ENCODE data around the gene ECHDC1. TPM values are rescaled to one million over a fixed set of nuclear protein-coding genes. Genes with fewer than 3 reads are reported as not detected.

Gene ECHDC1
- polyA plus RNA-seq, 3 donors from 2014 or later: 54.6 to 65.7 (median 62.9) TPM

DNA sequence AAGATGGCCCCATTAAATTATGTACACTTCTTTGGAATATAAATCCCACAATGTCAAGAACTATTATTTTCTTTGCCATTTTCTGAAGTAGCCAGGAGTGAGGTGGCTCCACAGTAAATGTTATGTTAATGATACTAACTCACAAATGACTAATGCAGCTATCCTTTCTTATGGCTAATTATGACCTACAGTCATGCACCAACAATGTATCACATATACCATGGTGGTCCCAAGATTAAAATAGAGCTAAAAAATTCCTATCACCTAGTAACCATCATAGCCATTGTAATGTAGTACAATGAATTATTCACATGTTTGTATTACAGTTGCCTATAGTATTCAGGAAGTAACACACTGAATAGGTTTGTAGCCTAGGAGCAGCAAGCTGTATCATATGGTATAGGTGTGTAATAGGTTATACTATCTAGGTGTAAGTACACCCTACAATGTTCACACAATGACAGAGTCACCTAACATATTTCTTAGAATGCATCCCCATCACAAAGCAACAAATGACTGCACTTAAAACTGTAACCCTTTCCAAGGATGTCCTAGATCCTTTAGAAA lies 15.3 kb downstream of the ECHDC1 start:
- DNase-seq: no peak
- Mint-ChIP-seq H3K36me3 (peaks cover 4 to 24% (median 17%) of the 10 kb centered on the region in 3 donors), H3K9me3 (no peaks in the 10 kb centered on the region), H3K4me1 (peaks cover under 1 to 4% of the 10 kb centered on the region in 2 donors), H3K4me3 (no peak overlapping the region), H3K27ac (no peak overlapping the region), H3K27me3 (ENCODE audit: low read depth in 3 of 3) (no peaks in the 10 kb centered on the region)

DNA sequence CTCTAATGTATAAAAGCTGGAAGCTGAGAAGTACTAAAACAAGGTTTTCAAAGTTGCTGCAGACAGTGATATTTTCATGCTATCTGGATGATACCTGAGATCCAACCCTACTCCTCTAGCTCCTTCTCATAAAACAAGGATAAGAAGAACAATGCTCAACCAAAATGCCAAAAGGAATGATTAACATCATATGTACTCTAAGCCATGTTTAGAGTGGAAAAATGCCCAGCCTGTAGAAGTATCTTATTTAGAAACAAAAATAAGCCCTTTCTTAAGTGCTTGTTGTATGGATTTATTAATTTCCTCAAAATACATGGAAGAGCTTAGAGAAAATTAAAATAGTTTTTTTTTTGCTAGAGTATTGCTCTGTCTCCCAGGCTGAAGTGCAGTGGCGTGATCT lies 23.7 kb downstream of the ECHDC1 start:
- Mint-ChIP-seq H3K36me3 (peaks cover 3 to 6% (median 4%) of the 10 kb centered on the region in 3 donors), H3K27ac (peak overlapping the region in 1 of 6 donors; percentile 20), H3K27me3 (ENCODE audit: low read depth in 3 of 3) (no peaks in the 10 kb centered on the region), H3K9me3 (no peaks in the 10 kb centered on the region), H3K4me3 (no peak overlapping the region), H3K4me1 (no peaks in the 10 kb centered on the region)
- DNase-seq: no peak

DNA sequence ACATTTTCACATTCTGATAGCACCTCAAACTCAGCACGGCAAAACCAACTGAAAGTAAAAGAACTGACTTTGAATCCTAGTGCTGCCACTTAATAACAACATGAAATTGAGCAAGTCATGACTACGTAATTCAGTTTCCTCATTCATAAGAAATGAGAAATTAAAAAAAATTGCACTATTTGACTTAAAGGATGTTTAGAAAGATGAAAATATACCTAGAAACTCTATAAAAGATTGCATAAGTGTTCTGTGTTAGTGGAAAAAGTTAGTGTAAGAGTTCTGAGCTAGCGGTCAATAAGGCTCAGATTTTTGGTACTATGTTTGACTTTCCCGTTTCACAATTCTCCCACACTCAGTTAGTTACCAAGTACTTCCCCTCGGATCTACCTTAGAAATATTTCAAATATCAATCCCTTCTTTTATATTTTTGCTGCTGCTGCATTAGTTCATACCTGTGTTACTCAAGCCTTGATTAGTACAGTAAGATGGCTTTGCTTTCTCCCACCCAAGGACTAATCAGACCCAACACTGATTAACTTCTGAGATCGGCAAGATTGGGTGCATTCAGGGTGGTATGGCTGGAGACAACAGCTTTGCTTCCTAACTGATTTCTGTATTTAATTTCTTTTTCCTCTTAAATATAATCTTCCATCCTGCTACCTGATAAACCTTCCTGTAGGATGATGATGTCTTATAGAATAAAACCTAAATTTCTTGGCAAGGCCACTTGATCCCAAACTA lies 25.9 kb downstream of the ECHDC1 start:
- no peak for DNase-seq
- Mint-ChIP-seq H3K36me3 (peaks cover under 1 to 5% (median 3%) of the 10 kb centered on the region in 3 donors), H3K4me1 (no peaks in the 10 kb centered on the region), H3K27me3 (ENCODE audit: low read depth in 3 of 3) (no peaks in the 10 kb centered on the region), H3K27ac (no peak overlapping the region), H3K4me3 (no peak overlapping the region), H3K9me3 (no peaks in the 10 kb centered on the region)

DNA sequence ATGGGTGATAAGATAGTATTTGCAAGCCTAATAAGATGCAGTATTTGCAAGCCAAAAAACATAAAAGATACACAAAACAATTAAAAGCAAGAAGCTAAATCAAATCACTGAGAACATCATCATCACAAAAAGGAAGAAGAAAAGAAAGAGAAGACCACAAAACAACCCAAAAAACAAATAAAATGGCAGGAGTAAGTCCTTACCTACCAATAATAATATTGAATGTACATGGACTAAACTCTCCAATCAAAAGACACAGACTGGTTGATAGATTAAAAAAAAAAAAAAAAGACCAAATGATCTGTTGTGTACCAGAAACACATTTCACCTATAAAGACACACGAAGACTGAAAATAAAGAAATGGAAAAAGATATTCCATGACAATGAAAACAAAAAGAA lies 37.7 kb downstream of the ECHDC1 start:
- H3K27me3 Mint-ChIP-seq (ENCODE audit: low read depth in 3 of 3): no peaks in the 10 kb centered on the region
- DNase-seq: no peak
- peaks cover 33 to 41% (median 36%) of the 10 kb centered on the region in 3 donors for H3K36me3 Mint-ChIP-seq
- no peaks in the 10 kb centered on the region for H3K9me3 Mint-ChIP-seq
- H3K4me1 Mint-ChIP-seq: peaks cover 38 to 73% of the 10 kb centered on the region in 2 donors
- no peak overlapping the region for H3K4me3 Mint-ChIP-seq
- H3K27ac Mint-ChIP-seq: peak overlapping the region in 2 of 6 donors; percentile 22 to 51

DNA sequence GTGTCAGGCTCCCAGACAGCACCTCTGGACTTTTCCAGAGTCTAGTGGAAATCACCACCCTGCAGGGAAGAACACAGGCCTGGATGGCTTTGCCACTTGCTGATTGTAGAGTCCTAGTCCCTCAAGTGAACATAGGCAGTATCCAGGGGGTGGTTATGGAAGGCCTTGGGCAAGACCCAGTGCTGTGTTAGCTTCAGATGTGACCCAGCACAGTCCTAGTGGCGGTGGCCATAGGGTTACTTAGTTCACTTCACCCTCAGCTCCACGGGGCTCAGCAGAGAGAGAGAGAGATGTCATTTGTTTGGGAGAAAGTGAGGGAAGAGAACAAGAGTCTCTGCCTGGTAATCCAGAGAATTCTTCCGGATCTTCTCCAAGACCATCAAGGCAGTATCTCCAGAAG lies 39.5 kb downstream of the ECHDC1 start:
- Mint-ChIP-seq H3K9me3 (no peaks in the 10 kb centered on the region), H3K27ac (peak overlapping the region in 1 of 6 donors; percentile 6), H3K4me1 (peaks cover 31 to 61% of the 10 kb centered on the region in 2 donors), H3K4me3 (no peak overlapping the region), H3K27me3 (ENCODE audit: low read depth in 3 of 3) (no peaks in the 10 kb centered on the region), H3K36me3 (peaks cover 24 to 32% (median 25%) of the 10 kb centered on the region in 3 donors)
- no peak for DNase-seq

DNA sequence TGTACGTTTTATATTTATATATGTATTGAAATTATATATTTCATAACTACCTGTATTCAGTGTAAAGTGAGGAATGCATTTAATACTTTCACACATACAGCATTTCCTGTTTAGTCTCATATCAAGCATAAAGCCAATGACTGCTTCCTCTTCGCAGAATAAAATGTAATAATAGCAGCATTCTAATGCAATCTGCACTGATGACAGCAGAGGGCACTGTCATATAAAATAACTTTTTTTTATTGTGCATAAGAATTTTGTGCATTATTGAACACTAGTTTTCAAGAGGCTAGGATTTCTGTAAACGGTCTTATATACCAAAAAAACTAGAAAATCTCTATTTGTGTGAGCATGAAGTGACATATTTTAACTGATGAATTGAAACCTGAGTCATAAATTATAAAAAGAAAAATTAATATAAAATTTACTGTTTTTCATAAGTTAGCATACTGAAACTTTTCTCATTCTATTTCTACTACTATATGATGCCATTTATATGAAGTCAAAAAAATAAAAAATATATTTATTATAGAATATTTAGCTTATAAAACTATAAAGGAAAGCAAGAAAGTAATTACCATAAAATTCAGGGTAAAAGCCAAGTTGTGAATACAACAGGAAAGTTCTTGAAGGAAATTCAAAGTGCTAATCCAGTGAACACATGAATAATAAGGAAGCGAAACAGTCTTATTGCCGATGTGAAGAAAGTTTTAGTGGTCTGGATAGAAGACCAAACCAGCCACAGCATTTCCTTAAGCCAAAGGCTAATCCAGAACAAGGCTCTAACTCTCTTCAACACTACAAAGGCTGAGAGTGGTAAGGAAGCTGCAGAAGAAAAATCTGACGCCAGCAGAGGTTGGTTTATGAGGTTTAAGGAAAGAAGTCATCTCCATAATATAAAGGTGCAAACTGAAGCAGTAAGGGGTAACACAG lies 40.4 kb downstream of the ECHDC1 start:
- peaks cover 26 to 52% of the 10 kb centered on the region in 2 donors for H3K4me1 Mint-ChIP-seq

DNA sequence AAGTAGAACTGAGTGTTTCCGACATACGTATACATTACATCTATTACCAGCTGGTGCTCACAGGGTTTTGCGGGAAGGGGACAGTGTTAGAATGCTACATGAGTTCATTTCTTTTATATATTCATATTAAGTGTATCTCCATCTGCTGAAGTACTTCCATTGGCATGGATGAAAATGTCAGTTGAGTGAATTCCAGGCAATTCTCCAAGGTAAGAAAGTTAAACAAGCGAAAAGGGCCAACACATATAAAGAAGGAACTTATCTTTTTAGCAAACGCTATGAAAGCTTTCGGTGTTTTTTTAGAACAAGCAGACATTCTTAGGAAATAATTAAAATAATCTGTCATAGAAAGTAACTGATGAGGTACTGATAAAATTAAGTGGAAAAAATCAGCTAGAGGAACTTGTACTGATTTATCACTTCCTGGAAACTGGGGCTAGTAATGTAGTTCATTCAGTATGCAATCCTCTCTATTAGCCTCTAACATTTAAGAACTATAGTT lies 42.2 kb downstream of the ECHDC1 start:
- H3K27ac Mint-ChIP-seq: peak overlapping the region in 1 of 6 donors; percentile 16
- H3K4me1 Mint-ChIP-seq: peaks cover 18 to 37% of the 10 kb centered on the region in 2 donors
- no peaks in the 10 kb centered on the region for H3K9me3 Mint-ChIP-seq
- H3K36me3 Mint-ChIP-seq: peaks cover 8 to 14% (median 11%) of the 10 kb centered on the region in 3 donors
- H3K4me3 Mint-ChIP-seq: no peak overlapping the region
- no peak for DNase-seq
- H3K27me3 Mint-ChIP-seq (ENCODE audit: low read depth in 3 of 3): no peaks in the 10 kb centered on the region

More for the DNA sequence above, 40.4 kb downstream of the ECHDC1 start:
- Mint-ChIP-seq H3K27me3 (ENCODE audit: low read depth in 3 of 3) (no peaks in the 10 kb centered on the region), H3K9me3 (no peaks in the 10 kb centered on the region), H3K27ac (peak overlapping the region in 2 of 6 donors; percentile 6 to 13), H3K36me3 (peaks cover 16 to 26% (median 20%) of the 10 kb centered on the region in 3 donors), H3K4me3 (no peak overlapping the region)
- peak; percentile 17 to 41 (median 22) for DNase-seq

DNA sequence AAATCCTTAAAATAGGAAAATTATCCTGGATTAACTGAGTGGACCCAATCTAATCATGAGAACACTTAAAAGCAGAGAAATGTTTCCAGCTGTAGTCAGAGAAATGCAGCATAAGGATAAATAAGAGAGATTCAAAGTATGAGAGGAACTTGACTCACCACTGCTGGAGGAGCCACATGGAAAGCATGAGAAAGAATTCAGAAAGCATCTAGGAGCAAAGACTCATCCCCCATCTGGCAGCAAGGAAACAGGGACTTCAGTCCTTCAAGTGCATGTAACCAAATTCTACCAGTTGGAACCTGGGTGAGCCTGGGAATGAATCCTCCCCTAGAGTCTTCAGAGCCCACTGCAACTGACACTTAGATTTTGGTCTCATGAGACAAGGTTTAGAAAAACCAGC lies 43.0 kb downstream of the ECHDC1 start:
- Mint-ChIP-seq H3K4me3 (no peak overlapping the region), H3K9me3 (no peaks in the 10 kb centered on the region), H3K27ac (no peak overlapping the region), H3K4me1 (peaks cover 18 to 28% of the 10 kb centered on the region in 2 donors), H3K36me3 (peaks cover under 1 to 7% (median 5%) of the 10 kb centered on the region in 3 donors), H3K27me3 (ENCODE audit: low read depth in 3 of 3) (no peaks in the 10 kb centered on the region)
- no peak for DNase-seq

DNA sequence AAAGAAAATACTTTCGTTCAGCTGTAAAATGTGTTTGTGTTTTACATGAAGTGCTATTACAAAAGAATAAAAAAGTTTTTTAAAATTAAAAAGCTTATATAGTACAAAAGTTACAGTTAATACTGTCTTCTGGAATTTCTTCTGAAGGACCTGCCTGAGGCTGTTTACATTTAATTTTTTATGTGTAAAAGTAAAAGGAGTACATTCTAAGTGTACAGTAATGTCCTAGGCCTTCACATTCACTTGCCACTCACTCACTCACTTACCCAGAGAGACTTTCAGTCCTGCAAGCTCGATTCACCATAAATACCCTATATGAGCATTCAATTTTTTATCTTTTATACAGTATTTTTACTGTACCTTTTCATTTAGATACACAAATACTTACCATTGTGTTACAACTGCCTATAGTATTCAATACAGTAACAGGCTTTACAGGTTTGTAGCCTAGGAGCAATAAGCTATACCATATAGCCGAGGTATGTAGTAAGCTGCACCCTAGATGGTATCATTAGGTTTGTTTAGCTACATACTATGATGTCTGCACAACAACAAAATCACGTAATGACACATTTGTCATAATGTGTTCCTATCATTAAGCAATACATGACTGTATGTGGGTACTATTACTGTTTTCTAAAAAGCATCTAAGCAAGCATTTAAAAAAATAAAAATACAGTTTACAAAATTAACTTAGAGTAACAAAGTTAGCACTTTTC lies 43.7 kb downstream of the ECHDC1 start:
- H3K27ac Mint-ChIP-seq: peak overlapping the region in 1 of 6 donors; percentile 4

DNA sequence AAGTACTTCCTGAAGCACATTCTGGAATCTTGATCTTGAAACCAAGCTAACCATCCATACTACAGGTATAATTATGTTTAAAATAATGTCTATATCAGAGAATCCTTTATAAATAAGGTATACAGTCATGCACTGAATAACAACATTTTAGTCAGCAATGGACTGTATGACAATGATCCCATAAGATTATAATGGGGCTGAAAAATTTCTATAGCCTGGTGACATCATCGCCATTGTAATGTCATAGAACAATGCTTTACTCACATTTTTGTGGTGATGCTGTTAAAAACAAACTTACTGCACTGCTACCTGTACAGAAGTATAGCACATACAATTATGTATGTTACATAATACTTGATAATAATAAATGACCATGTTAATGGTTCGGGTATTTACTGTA lies 44.9 kb downstream of the ECHDC1 start:
- Mint-ChIP-seq H3K9me3 (no peaks in the 10 kb centered on the region), H3K4me1 (peaks cover 9 to 22% of the 10 kb centered on the region in 2 donors), H3K27ac (no peak overlapping the region), H3K27me3 (ENCODE audit: low read depth in 3 of 3) (no peaks in the 10 kb centered on the region), H3K36me3 (peaks cover 0 to 5% (median 0%) of the 10 kb centered on the region in 3 donors), H3K4me3 (no peak overlapping the region)
- DNase-seq: no peak

More for the DNA sequence above, 43.7 kb downstream of the ECHDC1 start:
- H3K36me3 Mint-ChIP-seq: peaks cover 0 to under 1% (median under 1%) of the 10 kb centered on the region in 3 donors
- H3K9me3 Mint-ChIP-seq: no peaks in the 10 kb centered on the region
- no peak for DNase-seq
- H3K27me3 Mint-ChIP-seq (ENCODE audit: low read depth in 3 of 3): no peaks in the 10 kb centered on the region
- peaks cover 12 to 24% of the 10 kb centered on the region in 2 donors for H3K4me1 Mint-ChIP-seq
- no peak overlapping the region for H3K4me3 Mint-ChIP-seq

DNA sequence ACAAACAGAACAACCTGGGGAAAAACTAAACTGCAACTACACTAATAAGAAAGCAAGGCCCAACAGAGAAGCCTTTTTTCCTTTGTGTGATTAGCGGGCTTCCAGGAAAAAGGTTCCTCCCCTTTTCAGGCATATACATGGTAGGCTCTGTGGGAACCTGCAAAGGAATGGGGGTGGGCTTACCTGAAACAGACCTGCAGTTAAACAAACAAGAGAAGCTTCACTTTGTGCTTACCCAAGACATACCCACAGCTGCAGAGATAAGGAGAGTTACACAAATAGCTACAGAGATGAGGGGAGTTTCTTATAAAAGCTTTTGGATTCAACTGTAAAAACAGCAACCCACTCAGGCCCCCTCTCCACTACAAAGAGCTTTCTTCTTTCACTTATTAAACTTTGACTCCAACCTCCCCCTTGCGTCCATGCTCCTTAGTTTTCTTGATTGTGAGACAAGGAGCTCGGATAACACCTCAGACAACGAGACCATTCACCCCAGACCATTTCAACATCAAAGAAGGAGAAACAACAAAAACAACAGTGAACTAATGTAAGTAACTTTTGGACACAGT lies 45.8 kb downstream of the ECHDC1 start:
- Mint-ChIP-seq H3K27ac (peak overlapping the region in 3 of 6 donors; percentile 25 to 65 (median 41)), H3K4me3 (no peak overlapping the region)

DNA sequence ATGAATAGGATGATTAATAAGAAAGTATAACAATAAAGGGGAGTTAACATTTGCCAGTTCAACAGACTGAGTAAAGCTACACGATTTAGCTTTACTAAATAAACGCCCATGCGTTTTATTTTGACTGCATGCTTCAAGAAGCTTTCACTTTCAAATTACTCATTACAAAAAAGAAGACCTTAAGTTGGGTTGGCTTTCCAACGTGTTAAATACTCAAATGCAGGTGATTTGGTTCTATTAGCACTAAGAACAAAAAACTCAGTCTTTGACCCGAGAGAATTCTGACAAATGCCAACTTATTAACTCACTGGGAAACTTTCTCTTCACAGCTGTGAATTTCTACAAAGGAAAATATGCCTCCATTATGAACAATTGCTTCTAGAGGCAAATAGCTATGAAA lies 51.9 kb downstream of the ECHDC1 start:
- Mint-ChIP-seq H3K9me3 (no peaks in the 10 kb centered on the region), H3K27me3 (ENCODE audit: low read depth in 3 of 3) (no peaks in the 10 kb centered on the region), H3K27ac (peak overlapping the region in 4 of 6 donors; percentile 43 to 61 (median 54)), H3K36me3 (peaks cover 6 to 24% (median 6%) of the 10 kb centered on the region in 3 donors), H3K4me3 (peak overlapping the region in 1 of 5 donors; percentile 46), H3K4me1 (peaks cover 16 to 51% of the 10 kb centered on the region in 2 donors)
- peak in 1 of 3 donors; percentile 4 for DNase-seq

More for the DNA sequence above, 45.8 kb downstream of the ECHDC1 start:
- peaks cover 0 to 5% (median 0%) of the 10 kb centered on the region in 3 donors for H3K36me3 Mint-ChIP-seq
- no peak for DNase-seq
- H3K27me3 Mint-ChIP-seq (ENCODE audit: low read depth in 3 of 3): no peaks in the 10 kb centered on the region
- H3K9me3 Mint-ChIP-seq: no peaks in the 10 kb centered on the region
- peaks cover 7 to 22% of the 10 kb centered on the region in 2 donors for H3K4me1 Mint-ChIP-seq
